Germinal center (tissue), 1 donor: Measurements from ENCODE around the gene ZNF582.
A peak's percentile ranks its signal among the peaks of the same experiment; 100 is the strongest.
"Not testable (repeated sequence)": the region's sequence is repeated elsewhere in the genome, so short reads cannot be mapped to it uniquely, and the experiment has no call there.

Experiments
- DNase-seq: peaks from one replicate; pipeline ENCODE4 v3.0.0; 2012; ENCODE audit warnings: mixed read lengths, low spot score

ZNF582 gene

GRCh38 chr19:56351208-56351607 lies 42.1 kb downstream of the ZNF582 start:
- no peak for DNase-seq

- peak; percentile 34 for DNase-seq
Measured at GRCh38 chr19:56350416-56351045, 42.8 kb downstream of the ZNF582 start.

GRCh38 chr19:56348289-56348877 lies 45.0 kb downstream of the ZNF582 start:
- no peak for DNase-seq

- no peak for DNase-seq
Measured at GRCh38 chr19:56347163-56347778, 46.1 kb downstream of the ZNF582 start.

GRCh38 chr19:56341948-56342347 lies 51.4 kb downstream of the ZNF582 start:
- no peak for DNase-seq

GRCh38 chr19:56339031-56339430 lies 54.3 kb downstream of the ZNF582 start:
- DNase-seq: not testable (repeated sequence)

GRCh38 chr19:56337077-56337476 lies 56.3 kb downstream of the ZNF582 start:
- DNase-seq: not testable (repeated sequence)

- DNase-seq: not testable (repeated sequence)
Measured at GRCh38 chr19:56335371-56335770, 58.0 kb downstream of the ZNF582 start.

GRCh38 chr19:56333506-56333905 lies 59.8 kb downstream of the ZNF582 start:
- DNase-seq: peak; percentile 50
